Ishikawa (cell line): ENCODE results near the gene PRR35.

ENCODE experiments used
- EGR1 ChIP-seq: IDR thresholded peaks from 2 replicates; pipeline ENCODE4 v1.6.1; 2012
- EP300 ChIP-seq: IDR thresholded peaks from 2 replicates; pipeline ENCODE4 v1.6.1; 2012; ENCODE audit warnings: borderline replicate concordance
- RAD21 ChIP-seq: IDR thresholded peaks from 2 replicates; pipeline ENCODE4 v1.6.1; 2012; ENCODE audit warnings: low read depth
- TAF1 ChIP-seq: IDR thresholded peaks from 2 replicates; pipeline ENCODE4 v1.6.1; 2012; ENCODE audit warnings: low read depth, mild to moderate bottlenecking
- TCF12 ChIP-seq: IDR thresholded peaks from 2 replicates; pipeline ENCODE4 v1.6.1; 2012; ENCODE audit warnings: low read depth
- YY1 ChIP-seq: IDR thresholded peaks from 2 replicates; pipeline ENCODE4 v1.6.1; 2012; ENCODE audit warnings: low read depth
- ZBTB7A ChIP-seq: IDR thresholded peaks from 2 replicates; pipeline ENCODE4 v1.6.1; 2012; ENCODE audit warnings: low read depth
- TF ChIP-seq, protein P1 (sequence below): IDR thresholded peaks from 2 replicates; pipeline ENCODE4 v1.6.1; 2012; ENCODE audit warnings: low read depth, mild to moderate bottlenecking
- TF ChIP-seq, protein P2 (sequence below): IDR thresholded peaks from 2 replicates; pipeline ENCODE4 v1.6.1; 2012

GRCh38 chr16:580946-581498 is 20.8 kb downstream of the PRR35 start:
- TF ChIP-seq, protein P1, sequence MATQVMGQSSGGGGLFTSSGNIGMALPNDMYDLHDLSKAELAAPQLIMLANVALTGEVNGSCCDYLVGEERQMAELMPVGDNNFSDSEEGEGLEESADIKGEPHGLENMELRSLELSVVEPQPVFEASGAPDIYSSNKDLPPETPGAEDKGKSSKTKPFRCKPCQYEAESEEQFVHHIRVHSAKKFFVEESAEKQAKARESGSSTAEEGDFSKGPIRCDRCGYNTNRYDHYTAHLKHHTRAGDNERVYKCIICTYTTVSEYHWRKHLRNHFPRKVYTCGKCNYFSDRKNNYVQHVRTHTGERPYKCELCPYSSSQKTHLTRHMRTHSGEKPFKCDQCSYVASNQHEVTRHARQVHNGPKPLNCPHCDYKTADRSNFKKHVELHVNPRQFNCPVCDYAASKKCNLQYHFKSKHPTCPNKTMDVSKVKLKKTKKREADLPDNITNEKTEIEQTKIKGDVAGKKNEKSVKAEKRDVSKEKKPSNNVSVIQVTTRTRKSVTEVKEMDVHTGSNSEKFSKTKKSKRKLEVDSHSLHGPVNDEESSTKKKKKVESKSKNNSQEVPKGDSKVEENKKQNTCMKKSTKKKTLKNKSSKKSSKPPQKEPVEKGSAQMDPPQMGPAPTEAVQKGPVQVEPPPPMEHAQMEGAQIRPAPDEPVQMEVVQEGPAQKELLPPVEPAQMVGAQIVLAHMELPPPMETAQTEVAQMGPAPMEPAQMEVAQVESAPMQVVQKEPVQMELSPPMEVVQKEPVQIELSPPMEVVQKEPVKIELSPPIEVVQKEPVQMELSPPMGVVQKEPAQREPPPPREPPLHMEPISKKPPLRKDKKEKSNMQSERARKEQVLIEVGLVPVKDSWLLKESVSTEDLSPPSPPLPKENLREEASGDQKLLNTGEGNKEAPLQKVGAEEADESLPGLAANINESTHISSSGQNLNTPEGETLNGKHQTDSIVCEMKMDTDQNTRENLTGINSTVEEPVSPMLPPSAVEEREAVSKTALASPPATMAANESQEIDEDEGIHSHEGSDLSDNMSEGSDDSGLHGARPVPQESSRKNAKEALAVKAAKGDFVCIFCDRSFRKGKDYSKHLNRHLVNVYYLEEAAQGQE, result no peak
- TF ChIP-seq ZBTB7A (no peak), EGR1 (no peak), EP300 (no peak), RAD21 (no peak), TAF1 (no peak), YY1 (no peak), TCF12 (no peak)
- TF ChIP-seq, protein P2, sequence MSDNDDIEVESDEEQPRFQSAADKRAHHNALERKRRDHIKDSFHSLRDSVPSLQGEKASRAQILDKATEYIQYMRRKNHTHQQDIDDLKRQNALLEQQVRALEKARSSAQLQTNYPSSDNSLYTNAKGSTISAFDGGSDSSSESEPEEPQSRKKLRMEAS, result no peak
